ENCODE measurements around the gene OLFM1.

DNA sequence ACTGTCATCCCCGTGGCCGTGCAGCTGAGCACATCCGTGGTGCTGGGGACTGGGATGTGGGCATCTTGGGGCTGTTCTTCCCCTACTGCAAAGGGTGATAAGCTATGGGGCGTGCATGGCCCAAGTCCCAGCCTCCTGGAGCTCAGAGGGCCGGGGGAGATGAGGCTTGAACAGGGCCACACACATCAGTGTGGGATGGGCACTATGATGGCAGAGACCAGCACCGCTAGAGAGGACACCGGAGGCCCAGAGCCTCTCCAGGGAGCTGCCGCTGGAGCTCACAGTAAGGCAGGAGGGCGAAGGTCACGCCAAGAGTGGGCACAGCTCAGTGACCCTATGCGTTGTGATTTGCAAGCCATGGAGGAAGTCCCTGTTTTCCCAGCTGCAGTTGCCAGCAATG, 63.5 kb downstream of the OLFM1 start:
- TF ChIP-seq, protein P1, sequence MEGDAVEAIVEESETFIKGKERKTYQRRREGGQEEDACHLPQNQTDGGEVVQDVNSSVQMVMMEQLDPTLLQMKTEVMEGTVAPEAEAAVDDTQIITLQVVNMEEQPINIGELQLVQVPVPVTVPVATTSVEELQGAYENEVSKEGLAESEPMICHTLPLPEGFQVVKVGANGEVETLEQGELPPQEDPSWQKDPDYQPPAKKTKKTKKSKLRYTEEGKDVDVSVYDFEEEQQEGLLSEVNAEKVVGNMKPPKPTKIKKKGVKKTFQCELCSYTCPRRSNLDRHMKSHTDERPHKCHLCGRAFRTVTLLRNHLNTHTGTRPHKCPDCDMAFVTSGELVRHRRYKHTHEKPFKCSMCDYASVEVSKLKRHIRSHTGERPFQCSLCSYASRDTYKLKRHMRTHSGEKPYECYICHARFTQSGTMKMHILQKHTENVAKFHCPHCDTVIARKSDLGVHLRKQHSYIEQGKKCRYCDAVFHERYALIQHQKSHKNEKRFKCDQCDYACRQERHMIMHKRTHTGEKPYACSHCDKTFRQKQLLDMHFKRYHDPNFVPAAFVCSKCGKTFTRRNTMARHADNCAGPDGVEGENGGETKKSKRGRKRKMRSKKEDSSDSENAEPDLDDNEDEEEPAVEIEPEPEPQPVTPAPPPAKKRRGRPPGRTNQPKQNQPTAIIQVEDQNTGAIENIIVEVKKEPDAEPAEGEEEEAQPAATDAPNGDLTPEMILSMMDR (conservative IDR thresholded peaks at IDR 0.05): no peak
- TF ChIP-seq EZH2 (IDR thresholded peaks at IDR 0.05; ENCODE audit: low read depth): no peak

All from PC-9 (cell line).